HG02870 (cell line): Measurements from ENCODE around the gene CDH23.
A peak's percentile ranks its signal among the peaks of the same experiment; 100 is the strongest.

ENCODE experiments used
- ATAC-seq: cut with Tn5 transposase; IDR thresholded peaks from one replicate; pipeline ENCODE4 v1.9.1; 2021; ENCODE audit warnings: mild to moderate bottlenecking, moderate library complexity; ENCODE audit not compliant: unreplicated experiment

Gene CDH23

GRCh38 chr10:71713135-71714030, 316.7 kb downstream of the CDH23 start:
- no peak for ATAC-seq

DNA sequence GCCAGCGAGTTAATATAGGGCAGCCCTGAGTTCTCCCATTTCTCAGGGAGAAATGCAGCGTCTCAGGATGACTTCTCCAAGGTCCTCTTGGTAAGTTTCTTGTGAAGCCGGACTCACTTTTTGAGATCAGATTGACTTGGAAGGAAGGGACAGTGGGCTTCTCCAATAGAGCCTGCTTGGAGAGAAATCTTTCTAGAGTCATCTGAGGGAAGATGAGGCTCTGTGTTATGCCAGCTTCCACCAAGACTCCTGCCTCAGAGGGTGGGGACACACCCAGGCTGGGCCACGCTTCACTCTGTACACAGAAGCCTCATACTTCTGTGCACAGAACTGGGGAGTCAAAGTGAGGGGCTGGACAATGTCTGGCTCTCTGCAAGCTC, 317.3 kb downstream of the CDH23 start:
- no peak for ATAC-seq

- ATAC-seq, result no peak
These were observed 317.9 kb downstream of the CDH23 start for GRCh38 chr10:71714592-71714991.

DNA sequence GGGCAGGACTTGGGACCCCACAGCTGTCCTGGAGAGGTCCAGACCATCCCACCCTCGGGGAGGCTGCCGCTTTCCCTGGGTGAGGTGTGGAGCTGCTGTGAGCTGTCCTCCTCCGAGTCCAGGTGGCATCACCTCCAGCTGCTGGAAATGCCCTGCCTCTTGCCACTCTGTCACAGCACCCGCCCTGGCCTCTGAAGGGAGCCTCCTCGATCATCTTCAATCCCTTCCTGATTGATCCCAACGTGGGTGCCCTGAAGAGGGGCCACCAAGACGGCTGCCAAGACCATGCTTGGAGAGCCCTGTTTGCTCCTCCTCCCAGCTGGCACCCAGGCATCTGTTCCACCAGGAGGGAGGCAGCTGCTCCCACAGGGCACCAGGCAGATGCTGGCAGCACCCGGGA, 318.3 kb downstream of the CDH23 start:
- ATAC-seq, result no peak

DNA sequence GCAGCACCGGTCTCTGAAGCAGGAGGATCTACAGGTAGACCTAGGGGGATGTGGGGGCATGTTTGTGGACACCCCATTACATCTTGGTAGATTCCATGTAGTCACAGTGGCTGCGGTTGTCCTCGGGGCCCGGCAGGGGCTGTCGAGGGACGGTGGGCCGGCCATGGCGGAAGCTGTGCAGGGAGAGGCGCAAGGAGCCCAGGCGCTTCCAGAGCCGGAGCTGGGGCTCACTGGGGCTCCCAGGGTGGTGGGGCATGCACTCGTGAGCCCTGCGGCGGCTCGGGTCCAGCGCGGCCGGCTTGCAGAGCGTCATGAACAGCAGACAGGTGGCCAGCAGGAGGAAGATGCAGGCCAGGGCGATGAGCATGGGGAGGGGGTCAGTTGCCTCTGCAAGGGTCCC, 319.1 kb downstream of the CDH23 start:
- ATAC-seq, result no peak

DNA sequence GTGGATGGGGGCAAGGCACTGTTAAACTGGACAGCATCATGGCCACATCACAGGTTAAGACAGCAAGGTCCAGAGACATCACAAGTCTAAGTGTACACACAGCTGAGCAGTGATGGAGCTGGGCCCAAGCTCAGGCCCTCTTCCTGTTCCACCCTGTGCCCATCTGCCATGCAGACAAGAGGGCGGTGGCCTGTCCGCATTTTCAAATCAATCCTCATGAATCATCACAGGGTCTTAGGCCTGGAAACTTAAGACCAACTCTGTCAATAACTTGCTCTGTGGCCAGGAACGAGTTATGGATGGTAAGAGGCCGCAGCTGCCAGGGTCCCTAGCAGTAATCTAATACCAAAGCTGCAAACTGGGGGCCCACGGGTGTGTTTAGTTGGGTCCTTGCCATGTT, 319.7 kb downstream of the CDH23 start:
- no peak for ATAC-seq

DNA sequence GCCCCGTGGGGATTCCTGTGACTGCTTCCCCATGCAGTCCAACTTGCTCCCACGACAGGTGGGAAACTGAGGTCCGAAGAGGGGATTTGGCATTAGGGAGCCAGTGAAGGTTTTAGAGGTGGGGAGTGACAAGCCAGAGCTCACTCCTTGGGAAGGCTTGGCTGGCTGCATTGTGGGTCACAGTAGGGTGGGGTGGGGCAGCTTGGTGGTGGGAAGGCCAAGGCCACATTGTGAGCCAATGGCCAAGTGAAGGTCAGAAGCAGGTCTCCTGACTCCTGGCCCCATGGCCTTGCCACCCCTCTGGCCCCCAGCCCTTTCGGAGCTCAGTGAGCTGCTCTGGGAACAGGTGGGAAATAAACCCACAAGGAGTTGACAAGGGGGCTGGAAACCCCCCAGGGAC, 320.3 kb downstream of the CDH23 start:
- ATAC-seq, result no peak

DNA sequence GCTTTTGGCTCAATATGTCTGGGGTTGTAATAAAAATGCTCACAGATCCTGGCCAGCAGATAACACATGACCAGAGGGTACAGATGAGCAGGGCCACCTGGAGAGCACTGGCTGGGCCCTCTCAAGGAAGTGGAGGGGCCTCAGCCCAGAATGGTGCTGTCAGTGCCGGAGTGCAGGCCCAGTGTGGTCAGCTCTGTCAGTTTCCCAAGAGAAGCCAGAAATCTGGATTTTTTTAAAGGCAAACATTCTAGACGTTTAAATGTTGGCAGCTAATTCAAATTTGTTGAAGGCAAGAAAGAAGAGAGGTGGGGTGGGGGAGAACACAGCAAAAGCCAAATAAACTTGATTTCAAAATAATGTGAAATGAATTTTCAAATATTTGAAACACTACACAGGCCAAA, 320.8 kb downstream of the CDH23 start:
- ATAC-seq, result no peak

GRCh38 chr10:71718165-71718698, 321.5 kb downstream of the CDH23 start:
- no peak for ATAC-seq

DNA sequence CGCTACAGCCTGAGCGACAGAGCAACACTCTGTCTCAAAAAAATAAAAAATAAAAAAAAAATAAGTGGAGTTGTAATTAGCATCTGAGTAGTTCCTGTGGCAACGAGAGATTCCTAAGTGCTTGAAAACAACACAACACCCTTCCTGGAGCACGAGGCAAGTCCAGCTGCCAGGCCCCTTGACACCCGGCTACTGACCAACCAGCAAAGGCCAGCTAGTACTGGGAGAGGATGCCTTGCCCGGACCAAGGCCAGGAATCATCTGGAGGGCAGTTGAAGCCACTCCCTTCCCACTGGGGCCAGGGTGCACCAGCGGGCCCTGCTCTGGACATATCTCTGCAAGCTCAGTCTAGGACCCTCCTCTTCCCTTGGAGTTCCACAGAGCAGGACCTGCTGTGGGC, 322.3 kb downstream of the CDH23 start:
- ATAC-seq, result no peak

DNA sequence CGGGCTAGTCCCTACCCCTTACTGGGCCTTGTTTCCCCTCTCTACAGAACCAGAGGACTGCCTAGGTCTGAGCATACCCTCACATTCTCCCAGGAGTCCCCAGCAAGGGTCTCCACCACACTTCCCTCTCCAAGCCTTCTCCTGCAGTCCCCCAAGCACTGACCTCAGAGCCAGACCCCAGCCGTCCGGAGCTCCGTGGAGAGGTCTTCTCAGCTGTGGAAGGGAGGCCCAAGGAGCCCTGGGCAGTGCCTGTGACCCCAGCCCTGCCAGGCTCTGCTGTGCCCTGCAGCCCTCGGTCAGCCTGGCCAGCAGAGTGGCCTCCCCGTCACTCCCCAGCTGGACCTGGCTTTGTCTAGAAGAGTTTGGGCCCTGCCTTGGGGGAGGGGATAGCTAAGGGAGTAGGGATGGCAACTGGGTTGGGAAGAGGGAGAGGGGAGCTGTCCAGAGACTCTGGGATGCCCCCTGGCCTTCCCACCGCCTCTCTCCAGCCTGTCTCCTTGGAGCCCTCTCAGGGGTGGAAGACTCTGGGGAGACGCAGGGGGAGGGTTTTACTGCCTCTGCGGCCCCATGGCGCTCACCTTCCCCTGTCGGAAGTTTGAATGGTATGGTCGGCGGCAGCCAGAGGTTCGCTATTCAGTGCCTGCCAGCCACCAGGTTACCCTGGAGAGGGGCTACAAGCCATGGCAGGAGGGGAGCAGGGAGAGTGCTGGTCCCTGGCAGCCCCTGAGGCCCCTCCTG, 322.9 kb downstream of the CDH23 start, which contains the start of gene C10orf105:
TSS of gene C10orf105 (minus strand) at position 315 of the 738 bp plus-strand sequence. CDS start 3,441 bp downstream, outside the sequence.
- ATAC-seq, result no peak

DNA sequence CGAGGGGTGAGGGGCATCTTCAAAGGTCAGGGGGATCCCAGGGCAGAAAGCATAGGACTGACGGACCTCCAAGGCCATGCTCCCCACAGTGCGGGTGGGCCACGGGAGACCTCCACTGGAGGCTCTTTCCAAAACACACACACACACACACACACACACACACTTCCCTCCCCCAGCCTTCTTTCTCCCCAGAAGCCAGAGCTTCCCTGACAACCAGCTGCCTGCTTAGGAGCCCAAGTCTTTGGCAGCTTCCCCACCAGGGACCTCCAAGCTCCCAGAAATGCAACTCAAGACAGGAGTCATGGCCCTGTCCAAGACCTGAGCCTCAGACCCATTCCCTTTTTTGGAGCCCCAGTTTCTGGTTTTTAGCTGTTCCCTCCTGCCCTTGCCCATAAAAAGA, 323.6 kb downstream of the CDH23 start:
- no peak for ATAC-seq

GRCh38 chr10:71721313-71721712, 324.6 kb downstream of the CDH23 start:
- no peak for ATAC-seq

GRCh38 chr10:71722849-71723248, 326.1 kb downstream of the CDH23 start:
- ATAC-seq, result no peak

DNA sequence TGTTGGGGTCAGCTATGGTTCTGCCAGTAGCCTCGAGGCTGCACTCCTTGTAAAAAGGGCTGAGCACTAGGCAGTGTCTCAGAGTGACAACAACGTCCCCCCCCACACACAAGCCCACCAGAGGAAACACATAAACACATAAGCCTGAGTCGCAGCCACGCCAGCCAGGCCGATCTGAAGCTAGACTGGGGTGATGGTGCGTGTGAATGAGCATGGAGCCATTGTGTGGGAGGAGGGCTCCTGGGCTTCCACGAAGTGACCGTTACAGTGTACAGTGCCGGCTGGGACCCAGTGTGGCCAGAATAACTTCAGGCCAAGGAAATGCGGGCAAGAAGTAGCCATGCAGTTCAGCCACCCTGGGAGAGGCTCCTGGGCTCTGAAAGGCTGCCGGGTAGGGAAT, 326.6 kb downstream of the CDH23 start:
- no peak for ATAC-seq

- ATAC-seq, result no peak
These were observed 327.8 kb downstream of the CDH23 start for GRCh38 chr10:71724539-71724938.

DNA sequence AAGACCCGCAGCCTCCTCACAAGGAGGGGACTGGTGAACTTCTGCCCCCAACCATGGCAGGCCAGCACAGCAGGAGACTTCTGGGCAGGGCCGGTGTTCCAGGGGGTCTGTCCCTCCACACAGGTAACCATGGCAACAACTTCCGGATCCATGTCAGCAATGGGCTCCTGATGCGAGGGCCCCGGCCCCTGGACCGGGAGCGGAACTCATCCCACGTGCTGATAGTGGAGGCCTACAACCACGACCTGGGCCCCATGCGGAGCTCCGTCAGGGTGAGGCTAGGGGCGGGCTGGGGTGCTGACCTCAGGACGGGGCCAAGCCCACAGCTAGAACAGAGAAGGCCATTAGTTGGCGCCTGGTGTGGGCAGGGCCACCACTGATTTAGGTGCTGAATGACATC, 328.5 kb downstream of the CDH23 start:
- no peak for ATAC-seq

- ATAC-seq, result no peak
These were observed 329.4 kb downstream of the CDH23 start for GRCh38 chr10:71725998-71726579.

GRCh38 chr10:71726580-71727104, 329.9 kb downstream of the CDH23 start:
- no peak for ATAC-seq

GRCh38 chr10:71727105-71727737, 330.5 kb downstream of the CDH23 start:
- peak; percentile 34 for ATAC-seq
